Right hindlimb (tissue), 1 donor: ENCODE data around the gene TMBIM1.

ENCODE experiments used
- DNase-seq: peaks from one replicate; pipeline ENCODE4 v3.0.0-alpha.2; 2018

Gene TMBIM1

DNA sequence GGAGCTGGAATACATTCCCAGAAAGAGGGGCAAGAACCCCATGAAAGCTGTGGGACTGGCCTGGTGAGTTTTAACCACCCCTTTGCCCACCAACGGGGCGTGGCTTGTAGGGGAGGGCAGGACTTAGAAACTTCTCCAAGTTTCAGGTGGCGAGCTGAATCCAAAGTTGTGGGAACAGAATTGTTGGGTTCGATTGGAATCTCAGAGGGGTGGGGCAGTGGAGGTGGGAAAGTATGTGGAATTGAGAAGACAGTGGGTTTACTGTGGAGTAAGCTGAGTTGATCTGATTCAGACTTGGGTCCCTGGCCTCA, 20.9 kb downstream of the TMBIM1 start:
- DNase-seq: no peak

DNA sequence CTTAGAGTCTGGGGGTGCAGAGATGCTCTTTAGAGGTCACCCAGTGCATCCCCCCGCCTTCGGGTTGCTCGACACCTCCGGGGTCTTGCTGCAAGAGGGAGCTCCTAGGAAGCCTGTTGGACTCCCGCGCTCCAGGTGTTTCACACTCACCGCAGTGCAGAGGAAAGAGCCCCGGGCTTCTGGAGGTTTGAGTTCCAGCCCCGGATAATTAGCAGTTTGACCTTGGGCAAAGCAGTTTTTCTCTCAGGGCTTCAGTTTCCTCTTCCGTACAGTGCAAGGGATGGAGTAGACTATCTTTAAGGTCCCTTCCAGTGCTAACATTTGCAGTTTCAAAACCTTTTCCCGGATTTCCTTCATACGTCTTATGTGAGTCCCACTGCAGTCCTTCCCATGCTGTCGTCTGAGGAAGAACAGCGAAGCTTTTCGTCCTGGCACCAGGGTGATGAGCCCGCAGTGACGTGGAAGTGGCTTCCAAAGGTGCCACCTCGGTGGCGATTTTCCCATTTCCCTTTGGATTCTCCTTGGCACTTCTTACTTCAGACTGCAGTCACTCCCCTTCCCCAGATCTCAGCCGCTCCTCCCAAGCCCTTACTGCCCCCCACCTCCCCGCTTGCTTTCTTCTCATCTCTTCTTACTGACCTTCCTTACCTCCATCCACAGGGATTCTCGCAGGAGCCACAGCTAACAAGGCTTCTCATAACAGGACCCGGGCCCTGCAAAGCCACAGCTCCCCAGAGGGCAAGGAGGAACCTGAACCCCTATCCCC, 21.4 kb downstream of the TMBIM1 start:
- DNase-seq: no peak

DNA sequence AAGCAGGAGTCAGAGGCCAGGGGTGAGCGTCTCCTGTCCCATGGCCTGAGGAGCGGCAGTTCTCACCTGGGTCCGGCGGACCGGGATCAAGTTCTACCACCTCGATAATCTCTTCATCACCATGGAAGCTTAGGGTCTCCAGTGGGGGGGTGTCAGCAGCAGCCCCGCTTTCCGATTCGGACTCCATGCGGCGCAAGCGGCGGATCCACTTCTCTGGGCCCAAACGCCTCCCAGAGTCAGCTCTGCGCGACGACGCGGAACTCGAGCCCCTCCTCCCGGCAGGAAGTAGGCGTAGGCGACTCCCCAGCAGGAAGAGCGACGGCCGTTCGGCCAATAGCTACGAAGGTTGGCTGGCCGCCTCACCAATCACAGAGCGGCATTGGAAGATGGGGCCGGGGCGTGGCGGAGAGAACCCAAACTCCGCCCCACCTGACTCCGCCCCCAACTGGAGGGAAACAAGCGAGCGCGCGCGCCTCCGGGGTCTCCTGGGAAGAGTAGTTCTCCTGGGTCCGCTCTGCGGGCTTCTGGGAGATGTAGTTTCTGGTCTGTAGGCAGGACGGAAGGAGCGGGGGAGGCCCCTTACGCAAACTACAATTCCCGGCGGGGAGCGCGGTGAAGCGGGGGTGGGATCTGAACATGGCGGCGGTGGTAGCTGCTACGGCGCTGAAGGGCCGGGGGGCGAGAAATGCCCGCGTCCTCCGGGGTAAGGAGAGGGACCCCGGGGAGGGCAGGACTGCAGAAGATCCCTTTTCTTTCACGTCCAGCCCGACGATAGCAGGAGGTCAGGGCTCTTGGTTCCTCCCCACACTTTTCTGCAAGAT, 22.2 kb downstream of the TMBIM1 start, which contains the start of the genes AAMP and PNKD:
Gene AAMP, minus strand, starts transcription at position 238 of the 821 bp plus-strand sequence. Its CDS starts 51 bp downstream, at position 187.
Gene PNKD, plus strand, starts transcription at position 620 of the 821 bp plus-strand sequence. Its CDS starts 17 bp downstream, at position 637.
- DNase-seq: peak; percentile 100

DNA sequence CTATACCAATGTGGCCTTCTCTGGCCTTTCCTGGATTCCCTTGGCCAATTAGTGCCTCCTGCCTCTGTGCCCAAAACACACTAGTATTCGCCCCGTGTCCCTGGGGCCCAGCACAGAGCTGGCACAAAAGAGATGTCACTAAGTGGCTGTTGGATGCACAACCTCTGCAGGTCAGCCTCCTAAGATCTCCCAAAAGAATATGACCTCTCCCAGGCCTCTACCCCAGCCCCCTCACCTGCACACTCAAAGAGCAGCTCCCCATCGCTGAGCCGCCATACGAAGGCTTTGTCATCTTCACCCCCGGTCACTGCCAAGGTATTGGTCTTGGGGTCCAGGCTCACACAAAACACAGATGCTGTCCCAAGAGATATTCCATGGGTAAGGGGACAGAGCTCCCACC, 25.0 kb downstream of the TMBIM1 start:
- DNase-seq: no peak

DNA sequence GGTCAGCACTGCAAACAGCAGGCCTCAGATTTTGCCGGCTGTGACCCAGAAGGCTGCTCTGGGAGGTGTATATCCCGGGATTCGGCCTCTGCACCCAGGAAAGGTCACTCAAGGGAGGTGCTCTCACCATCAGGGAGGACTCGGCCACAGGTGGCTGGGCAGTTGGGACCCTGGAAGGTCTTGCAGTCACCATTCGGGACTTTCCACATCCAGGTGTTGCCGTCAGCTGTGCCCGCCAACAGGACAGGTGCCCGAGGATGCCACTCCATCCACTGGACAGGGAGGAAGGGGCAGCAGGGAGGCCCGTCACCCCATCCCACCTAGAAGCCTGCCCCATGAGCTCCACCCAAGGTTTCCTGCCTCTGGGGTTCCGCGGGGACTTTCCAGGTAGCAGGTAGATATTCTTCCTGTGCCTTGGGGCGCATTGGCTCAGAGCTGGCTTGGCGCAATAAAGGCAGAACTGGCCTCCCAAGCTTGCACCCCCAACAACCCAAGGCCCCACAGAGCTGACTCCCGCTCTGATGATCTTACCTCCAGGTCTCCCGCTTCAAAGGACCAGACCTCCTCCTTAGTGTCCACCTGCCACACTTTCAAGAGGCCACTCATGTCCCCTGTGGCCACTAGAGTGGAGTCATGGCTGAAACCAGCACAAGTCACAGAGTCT, 25.9 kb downstream of the TMBIM1 start:
- no peak for DNase-seq

DNA sequence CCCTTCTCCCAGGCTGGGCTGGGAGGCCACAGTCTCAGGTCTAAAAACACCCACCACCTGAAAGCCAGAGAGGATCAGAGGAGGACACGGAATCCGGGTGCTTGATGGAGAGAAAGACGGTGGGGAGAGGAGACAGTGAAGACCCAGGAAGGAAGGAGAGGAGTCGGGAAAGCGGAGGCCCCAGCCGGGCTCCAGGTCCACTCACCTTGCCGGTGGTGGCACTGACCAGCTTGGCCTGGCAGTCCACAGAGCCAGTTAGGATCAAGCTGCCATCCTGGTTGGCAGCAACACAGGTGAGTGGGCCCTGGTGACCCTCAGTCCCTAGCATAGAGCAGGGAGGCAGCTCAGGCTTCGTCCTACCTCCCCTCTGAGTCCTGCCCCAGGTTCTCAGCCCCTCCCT, 26.7 kb downstream of the TMBIM1 start:
- no peak for DNase-seq

DNA sequence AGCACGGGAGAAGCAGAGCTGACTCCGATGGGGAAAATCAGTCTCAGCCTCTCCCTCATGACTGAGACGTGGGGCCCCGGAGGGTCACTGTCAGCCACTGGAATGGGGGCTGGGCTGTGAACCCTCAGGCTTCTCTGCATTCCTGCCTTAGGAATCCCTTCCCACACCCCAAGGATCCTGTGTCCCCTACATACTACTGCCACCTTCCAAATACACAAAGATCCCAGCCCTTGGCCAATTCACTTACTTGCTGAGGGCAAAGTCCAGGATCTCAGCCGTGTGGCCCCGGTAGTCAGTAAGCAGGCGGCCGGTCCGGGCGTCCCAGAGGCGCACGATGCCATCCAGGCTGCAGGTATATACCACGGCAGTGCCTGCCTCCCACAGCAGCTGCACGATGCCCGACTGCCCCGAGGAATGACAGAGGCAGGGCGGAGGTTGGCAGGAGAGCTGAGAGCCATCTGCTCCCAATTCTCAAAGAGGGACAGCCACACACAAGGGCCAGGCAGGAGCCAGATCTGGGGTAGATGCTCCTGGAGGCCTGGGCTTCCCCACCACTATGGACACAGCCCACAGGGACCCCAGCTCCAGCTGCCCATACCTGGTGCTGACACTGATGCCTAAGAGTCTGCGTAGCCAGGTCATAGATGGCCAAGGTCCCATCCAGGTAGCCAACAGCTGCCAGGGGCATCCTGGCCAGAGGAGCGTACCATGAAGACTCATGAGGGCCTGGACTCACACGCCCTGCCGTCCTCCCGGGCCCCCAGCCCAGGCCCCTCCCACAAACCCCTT, 27.3 kb downstream of the TMBIM1 start:
- no peak for DNase-seq

DNA sequence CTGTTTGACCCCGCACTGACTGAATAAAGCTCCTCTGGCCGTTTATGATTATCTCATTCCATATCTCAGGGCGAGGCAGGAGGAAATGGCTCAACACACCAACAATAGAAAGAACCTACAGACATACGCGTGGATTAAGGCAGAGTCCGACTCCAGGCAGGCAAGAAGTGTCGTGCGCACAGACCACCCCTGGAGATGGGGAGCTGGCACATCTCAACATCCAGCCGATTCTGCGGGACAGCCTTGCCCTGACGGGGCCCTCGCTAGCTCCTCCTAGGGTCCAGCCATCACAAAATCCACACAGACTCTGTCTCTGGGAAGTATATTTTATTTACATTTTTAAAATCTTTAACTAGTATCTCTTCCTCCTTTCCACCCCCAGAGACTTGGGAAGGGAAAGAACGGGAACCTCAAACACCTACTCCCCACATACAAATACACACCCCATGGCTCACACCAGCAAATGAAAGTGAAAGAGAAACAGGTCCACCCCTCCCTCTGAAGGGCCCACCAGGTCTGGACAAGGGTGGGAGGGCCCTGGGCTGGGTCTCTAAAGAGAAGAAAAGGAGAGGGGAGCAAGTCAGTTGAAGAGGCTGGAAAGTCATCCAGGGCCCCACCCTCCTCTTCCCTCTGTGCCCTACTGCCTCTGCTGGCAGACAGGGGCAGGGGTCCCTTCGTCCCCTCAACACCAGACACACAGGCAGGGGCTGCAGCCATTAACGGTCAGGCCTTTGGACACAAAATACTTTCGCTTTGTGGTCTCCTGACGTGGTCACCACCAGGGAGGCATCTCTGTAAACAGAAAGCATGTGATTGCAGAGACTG, 28.3 kb downstream of the TMBIM1 start:
- no peak for DNase-seq

DNA sequence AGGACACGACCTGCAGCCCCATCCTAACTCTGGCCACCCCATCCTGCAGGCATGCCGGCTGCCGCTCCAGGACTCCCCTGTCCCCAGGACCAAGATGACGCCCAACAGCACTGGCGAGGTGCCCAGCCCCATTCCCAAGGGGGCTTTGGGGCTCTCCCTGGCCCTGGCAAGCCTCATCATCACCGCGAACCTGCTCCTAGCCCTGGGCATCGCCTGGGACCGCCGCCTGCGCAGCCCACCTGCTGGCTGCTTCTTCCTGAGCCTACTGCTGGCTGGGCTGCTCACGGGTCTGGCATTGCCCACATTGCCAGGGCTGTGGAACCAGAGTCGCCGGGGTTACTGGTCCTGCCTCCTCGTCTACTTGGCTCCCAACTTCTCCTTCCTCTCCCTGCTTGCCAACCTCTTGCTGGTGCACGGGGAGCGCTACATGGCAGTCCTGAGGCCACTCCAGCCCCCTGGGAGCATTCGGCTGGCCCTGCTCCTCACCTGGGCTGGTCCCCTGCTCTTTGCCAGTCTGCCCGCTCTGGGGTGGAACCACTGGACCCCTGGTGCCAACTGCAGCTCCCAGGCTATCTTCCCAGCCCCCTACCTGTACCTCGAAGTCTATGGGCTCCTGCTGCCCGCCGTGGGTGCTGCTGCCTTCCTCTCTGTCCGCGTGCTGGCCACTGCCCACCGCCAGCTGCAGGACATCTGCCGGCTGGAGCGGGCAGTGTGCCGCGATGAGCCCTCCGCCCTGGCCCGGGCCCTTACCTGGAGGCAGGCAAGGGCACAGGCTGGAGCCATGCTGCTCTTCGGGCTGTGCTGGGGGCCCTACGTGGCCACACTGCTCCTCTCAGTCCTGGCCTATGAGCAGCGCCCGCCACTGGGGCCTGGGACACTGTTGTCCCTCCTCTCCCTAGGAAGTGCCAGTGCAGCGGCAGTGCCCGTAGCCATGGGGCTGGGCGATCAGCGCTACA, 29.4 kb downstream of the TMBIM1 start:
- DNase-seq: no peak

DNA sequence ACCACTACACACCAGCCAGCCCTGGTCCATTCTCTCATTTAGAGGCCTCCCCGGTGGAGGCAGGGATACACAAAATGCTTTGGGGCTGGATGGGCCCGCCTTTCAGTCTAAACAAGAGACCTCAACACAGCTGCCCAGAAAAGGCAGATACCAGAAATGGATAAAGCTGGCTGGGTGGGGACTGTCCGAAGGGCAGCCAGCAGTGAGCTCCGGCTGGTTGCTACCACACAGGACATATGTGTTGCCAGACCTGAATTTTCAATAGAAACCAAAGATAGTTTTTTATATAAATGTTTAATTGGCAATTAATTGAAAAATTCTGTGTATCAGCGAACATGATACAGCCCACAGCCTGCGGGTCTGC, 30.1 kb downstream of the TMBIM1 start:
- no peak for DNase-seq

DNA sequence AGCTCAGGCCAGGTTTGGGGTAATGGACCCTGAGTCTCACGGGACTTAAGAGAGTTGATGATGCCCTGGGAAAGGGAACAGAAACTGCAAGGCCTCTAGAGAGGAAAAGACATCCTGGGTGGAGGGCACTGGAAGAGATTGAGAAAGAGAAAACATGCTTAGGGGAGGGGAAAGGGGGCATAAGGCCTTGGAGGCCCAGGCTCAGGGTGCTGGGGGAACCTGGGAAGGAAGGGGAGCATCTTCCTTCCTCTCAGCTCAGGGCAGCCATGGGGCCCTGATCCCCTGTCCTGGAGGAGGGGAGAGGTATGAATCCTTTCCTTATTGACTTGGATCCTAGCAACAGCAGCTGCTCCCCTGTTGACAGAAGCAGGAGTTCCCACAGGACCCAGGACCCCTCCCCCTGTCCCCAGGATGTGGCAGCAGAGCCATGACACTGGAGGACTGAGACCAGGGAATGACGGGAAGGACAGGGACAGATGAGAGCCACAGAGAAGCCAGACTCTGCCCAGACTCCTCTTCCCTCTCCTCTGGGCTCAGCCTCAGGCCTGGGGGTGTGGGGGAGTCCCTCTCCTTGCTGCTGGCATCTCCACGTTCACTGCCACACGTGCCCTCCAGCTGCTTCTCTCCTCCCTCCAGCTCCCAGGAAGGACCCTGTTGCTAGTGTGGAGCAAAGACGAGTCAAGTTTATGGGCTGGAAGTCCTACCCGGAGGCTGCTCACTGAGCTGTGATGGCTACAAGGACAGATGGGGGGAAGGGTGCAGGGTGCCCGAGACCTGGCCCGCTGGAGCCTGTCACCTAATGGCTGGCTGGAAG, 30.7 kb downstream of the TMBIM1 start:
- DNase-seq: no peak

DNA sequence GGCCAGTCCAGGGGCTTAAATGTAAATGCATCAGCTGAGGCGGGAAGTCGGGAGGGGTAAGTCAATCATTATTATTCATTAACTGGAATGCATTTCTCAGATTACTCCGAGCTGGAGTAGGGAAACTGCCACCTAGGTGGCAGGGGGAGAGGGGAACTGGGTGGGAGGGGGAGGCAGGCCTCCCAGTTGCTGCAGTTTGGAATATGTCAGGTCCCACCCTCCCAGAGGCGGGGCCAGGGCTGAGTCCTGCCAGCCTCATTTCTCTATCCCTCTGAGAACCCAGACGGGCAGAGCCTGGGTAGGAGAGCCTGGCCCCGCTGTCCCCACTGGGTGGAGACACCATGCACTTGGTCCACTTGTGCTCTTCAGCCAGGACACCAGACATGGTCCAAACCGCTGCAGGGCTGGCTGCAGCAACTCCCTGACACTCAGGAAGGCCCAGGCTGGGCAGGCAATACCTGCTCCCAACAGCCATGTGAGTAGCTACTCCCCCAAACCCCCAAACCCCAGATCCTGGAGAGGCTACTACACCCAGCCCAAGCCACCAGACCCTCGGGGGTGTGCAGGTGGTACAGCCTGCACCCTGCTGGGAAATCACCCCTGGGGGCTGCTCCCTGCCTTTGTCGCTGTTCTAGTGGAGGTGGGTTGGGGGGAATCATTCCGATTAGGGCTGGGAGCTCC, 31.4 kb downstream of the TMBIM1 start, which contains the start of gene GPBAR1:
Gene GPBAR1, plus strand, starts transcription at position 274 of the 681 bp plus-strand sequence. CDS start 1,710 bp downstream, outside the sequence.
- no peak for DNase-seq

DNA sequence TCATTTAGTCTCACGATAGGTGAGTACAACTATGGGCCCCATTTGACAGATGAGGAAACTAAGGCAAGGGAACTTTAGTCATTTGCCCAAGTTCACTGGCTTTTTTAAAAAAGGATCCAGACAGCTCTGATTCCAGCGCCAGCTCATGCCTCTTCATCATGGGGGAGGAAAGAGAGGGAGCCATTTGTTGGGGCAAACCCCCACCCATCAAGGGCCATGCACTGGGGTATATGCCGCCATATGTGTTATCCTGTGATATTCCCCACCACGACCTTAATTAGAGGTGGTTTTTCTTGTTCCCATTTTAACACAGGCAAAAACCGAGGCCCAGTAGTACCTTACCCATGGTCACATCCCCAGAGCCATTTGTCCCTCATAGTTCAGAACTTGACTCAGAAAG, 32.1 kb downstream of the TMBIM1 start:
- no peak for DNase-seq

DNA sequence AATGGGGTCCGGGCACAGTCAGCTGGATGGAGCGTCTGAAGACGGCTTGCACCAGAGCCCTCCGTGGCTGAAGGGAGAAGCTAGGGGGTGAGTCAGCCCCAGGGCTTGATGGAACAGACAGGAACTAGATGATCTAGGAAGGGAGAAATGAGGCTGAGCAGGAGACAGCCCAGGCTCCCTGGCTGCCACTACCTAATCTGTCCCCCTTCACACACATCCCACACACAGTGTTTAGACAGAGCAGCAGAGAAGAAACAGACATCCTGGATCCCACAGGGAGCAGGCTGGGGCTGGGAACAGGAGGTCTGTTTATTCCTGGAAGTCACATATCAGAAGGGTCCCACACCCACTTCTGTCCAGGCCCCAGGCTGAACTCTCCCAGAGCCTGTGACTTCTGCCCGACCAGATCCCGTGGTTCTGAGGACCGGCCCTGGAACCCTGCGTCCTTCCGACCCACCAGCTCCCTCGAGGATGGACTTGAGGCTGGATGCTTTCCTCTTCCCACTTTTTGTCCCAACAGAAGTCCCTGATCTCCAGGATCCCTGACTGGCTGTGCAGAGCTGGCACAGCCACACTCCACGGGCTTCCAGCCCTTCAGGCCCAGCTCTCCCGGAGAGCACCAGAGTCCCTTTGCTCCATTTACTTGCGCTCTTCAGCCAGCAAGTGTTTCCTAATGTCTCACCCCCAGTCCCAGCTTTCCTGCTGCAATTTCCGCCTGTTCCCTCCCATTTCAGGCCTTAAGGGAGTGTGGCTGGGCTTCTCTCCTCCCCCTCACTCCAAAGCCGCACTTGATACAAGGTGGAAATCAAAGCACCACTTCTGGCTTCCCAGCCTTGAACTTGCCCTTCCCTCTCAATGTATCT, 33.0 kb downstream of the TMBIM1 start:
- peak; percentile 44 for DNase-seq

DNA sequence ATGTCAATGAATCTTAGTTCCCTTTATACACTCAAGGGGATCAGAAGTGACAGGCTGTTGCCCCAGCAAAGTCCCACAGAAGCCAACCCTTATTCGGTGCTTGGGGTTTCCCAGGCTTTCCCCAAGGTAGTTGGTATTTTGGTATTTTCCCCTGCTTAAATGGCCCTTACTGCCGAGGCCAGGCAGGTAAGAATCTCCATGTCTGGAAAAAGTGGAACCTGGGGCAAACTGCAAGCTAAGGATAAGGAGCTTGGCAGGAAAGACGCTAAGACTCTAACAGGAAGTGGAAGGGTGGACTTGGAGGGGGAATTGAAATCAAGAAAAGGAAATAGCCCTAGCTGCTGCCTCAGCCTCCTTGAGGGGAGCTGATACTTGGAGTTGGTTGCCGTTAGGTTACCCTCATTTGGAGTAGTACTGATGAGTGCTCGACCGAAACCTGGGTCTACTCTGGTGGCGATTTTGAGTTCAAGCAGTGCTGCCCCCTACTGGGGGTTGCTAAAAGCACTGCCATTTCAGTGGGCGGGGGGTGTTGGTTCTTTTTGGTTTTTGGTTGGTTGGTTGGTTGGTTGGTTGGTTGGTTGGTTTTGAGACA, 34.8 kb downstream of the TMBIM1 start:
- DNase-seq: no peak

DNA sequence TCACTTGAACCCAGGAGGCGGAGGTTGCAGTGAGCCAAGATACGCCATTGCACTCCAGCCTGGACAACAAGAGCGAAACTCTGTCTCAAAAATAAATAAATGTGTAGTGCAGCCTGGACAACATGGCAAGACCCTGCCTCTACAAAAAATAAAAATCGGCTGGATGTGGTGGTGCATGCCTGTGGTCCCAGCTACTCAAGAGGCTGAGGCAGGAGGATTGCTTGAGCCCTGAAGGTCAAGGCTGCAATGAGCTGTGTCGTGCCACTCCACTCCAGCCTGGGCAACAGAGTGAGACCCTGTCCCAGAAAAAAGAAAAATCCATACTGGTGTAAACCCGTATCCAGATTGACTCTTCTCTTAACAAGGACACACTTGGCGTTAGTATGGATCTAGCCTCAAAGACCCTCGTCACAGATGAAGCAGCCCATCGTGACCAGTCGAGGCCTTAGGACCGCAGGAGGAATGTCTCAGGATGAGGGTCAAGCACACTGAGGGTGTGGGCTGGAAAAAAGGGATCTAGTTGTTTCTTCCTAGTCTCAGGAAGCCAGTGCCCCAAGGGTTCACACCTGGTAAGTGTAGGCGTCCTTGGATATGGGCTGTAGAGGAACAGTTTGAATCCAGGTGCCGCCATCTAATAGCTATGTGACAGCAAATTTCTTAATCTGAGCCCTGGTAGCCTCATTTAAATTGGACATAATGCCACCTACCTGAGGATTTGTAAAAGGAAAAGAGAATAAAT, 35.5 kb downstream of the TMBIM1 start:
- no peak for DNase-seq

DNA sequence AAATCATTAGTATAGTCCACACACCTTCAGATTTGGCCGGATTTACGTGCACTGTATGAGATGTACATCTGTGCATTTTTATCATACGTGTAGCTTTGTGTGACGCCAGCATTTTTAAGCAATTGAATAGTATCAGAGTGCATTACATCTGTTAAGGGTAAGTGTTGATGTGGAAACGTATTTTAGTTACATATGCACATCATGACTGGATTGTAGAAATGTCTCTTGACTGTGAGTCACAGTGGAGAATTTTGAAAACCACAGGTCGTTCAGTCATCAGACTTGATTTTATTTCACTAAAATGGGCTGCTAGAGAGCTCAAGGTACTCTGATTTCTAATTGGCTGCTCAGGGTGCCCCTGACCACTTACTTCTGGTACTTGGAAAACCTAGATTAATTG, 36.9 kb downstream of the TMBIM1 start:
- DNase-seq: no peak
